NCI-H524 (cell line): Measurements from ENCODE around the gene LDAH.
"Not testable (repeated sequence)": the region's sequence is repeated elsewhere in the genome, so short reads cannot be mapped to it uniquely, and the experiment has no call there.

Experiments used
- DNase-seq, 2 experiments: peaks; one replicate each; lab custom pipeline; 2025; lab: John Stamatoyannopoulos, UW

LDAH gene

DNA sequence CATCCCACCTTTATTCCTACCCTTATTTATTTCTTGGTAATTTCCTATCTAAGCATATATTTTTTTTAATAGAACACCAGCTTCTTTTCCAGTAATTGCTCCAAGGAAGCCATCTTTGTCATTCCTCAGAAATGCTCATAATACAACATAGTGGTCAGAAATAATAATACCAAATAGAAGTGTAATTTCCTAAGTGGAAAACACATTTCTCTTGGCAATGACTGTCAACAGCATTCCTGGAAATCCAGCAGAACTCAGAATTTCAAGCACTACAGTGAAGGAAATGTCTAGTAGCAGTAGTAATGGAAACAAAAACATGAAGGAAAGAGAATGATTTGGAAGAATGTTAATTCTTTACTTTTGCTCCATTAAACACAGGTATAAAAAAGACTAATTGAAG lies 99.4 kb downstream of the LDAH start:
- no peak for DNase-seq

GRCh38 chr2:20722592-20723240 lies 100.2 kb downstream of the LDAH start:
- DNase-seq: no peak

DNA sequence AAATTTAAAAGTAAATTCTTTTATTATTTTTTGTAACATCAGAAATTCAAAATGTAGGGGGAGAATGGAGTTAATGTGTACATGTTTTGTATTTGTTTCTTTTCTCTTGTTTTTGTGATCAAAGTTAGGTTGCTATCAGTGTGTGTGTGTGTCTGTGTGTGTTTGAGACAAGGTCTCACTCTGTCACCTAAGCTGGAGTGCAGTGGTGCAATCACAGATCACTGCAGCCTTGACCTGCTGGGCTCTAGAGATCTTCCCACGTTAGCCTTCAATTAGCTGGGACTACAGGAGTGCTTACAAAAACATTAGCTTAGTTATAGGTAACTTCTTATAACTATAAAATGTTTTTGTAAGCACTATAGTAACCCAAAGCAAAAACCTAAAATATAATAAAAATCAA lies 105.3 kb downstream of the LDAH start:
- no peak for DNase-seq

DNA sequence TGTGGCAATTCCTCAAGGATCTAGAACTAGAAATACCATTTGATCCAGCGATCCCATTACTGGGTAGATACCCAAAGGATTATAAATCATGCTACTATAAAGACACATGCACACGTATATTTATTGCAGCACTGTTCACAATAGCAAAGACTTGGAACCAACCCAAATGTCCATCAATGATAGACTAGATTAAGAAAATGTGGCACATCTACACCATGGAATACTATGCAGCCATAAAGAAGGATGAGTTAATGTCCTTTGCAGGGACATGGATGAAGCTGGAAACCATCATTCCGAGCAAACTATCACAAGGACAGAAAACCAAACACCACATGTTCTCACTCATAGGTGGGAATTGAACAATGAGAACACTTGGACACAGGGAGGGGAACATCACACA lies 106.7 kb downstream of the LDAH start:
- DNase-seq: not testable (repeated sequence)

DNA sequence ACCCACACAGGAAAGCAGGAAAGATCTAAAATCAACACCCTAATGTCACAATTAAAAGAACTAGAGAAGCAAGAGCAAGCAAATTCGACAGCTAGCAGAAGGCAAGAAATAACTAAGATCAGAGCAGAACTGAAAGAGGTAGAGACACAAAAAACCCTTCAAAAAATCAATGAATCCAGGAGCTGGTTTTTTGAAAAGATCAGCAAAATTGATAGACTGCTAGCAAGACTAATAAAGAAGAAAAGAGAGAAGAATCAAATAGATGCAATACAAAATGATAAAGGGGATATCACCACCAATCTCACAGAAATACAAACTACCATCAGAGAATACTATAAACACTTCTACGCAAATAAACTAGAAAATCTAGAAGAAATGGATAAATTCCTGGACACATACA lies 108.5 kb downstream of the LDAH start:
- DNase-seq: not testable (repeated sequence)

- not testable (repeated sequence) for DNase-seq
These were observed 109.3 kb downstream of the LDAH start for GRCh38 chr2:20713585-20713984.

DNA sequence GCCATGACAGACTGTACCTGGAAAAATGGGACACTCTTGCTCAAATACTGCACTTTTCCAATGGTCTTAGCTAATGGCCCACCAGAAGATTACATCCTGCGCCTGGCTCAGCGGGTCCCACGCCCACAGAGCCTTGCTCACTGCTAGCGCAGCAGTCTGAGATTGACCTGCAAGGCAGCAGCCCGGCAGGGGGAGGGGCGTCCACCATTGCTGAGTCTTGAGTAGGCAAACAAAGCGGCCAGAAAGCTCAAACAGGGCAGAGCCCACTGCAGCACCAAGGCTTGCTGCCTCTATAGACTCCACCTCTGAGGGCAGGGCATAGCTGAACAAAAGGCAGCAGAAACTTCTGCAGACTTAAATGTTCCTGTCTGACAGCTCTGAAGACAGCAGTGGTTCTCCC lies 111.3 kb downstream of the LDAH start:
- not testable (repeated sequence) for DNase-seq

- DNase-seq: no peak
These were observed 115.3 kb downstream of the LDAH start for GRCh38 chr2:20707601-20708000.

GRCh38 chr2:20706786-20707185 lies 116.1 kb downstream of the LDAH start:
- DNase-seq: no peak

DNA sequence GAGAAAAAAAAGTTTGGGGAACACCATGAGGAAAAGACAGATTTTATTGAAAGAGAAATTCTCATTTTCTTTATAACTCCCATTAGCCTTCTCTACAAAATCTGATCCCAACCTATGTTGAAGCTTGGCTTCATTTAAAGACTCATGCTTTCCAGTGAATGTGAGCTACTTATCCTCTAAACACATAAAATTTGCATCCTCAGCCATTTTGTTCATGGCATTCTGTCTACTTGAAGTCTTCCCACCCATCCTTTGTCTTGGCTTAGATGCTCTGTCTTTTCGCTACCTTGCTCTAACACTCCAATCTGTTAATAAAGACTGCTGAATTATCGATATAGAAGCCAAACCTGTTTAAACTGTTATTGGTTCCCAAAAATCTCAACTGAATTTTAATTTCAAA lies 116.7 kb downstream of the LDAH start:
- DNase-seq: no peak

GRCh38 chr2:20704886-20705285 lies 118.0 kb downstream of the LDAH start:
- DNase-seq: no peak

DNA sequence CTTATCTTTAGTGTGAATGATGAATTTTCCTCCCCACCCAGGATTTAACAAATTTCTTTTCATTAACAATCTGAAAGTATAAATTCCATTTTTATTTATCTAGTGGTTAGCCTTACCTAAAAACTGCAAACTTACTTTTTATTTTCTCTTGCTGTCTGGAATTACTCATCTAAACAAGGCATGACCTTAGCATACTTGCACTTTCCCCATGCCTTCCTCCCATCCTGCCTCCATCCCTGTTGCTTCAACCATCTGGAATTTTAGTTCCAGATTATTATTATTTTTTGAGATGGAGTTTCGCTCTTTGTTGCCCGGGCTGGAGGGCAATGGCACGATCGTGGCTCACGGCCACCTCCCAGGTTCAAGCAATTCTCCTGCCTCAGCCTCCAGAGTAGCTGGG lies 120.3 kb downstream of the LDAH start:
- DNase-seq: no peak

- no peak for DNase-seq
These were observed 123.8 kb downstream of the LDAH start for GRCh38 chr2:20698916-20699613.

DNA sequence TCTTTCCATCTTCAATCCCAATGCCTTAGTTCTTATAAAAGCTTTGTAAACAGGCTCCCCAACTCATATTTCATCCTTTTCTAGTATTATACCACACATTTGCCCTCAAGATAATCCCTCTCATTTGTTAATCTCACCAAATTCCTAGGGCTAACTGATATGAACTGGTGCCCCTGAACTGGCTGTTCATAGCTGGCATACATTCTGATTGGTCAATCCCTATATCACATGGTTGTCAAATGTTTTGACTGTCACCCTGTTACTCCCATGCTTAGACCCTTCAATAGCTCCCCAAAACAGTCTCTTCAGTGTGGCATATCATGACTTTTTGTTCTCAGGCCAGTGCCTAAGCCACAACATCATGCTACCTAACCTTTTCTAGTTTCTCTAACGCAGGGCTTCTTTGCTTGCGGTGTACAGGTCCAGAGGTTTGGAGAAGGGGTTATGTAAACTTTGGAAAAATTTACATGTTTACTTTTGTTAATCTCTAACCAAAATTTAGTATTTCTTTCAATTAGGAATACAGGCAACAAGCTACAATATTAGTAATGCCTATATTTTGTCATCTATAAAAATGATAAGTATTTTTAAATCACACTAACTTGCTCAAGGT lies 125.5 kb downstream of the LDAH start:
- DNase-seq: no peak

DNA sequence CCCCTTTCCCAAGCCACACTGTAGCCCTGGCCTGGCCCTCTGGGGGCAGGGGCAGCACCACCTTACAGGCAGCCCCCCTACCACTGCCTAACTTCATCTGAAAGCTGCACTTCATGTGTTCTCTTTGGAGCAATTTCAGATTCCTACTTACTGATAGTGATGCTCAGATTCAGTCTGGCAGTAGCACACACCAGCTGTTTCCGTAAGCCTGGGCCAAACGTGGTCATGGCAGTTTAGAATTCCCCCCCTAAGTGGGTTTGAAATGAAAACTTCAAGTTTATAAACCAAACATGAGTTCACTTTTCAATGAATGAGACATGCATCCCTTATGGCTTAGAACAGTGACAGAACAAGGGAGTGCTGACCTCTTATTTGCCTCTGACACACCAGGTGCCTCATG lies 126.5 kb downstream of the LDAH start:
- no peak for DNase-seq

DNA sequence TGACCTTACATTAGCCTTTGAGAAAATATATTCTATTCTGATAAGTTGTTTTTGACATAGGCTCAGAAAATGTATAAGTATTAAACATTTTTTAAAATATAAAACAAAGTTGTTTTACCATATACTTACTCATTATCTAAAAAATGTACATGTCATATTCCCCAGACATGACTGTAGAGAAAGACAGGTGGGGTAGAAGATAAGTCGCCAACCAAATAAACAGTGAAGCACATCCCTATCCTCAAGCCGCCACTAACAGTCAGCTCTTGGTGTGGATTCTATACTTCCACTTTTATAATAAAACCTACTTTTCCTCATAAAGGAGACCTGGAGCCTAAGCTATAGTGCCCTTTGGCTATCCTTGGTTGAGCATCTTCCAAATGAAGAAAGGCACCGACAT lies 129.6 kb downstream of the LDAH start:
- DNase-seq: no peak

DNA sequence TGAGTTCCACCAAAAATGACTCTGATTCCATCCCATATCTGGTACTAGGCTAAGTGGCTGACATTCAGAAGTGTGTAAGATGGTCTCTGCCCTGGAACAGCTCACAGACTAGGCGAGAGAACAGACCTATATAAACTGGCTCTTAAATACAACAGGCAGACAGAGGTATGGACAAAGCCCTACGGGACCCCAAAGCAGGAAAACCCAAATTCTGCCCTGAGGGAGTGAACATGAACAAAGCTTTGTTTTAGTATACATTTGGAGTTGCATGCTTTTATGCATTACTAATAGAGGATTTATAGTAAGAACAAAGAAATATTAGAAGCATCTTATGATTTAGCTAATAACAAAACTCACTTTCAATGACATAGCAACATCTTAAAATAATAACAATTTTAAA lies 130.8 kb downstream of the LDAH start:
- DNase-seq: no peak

DNA sequence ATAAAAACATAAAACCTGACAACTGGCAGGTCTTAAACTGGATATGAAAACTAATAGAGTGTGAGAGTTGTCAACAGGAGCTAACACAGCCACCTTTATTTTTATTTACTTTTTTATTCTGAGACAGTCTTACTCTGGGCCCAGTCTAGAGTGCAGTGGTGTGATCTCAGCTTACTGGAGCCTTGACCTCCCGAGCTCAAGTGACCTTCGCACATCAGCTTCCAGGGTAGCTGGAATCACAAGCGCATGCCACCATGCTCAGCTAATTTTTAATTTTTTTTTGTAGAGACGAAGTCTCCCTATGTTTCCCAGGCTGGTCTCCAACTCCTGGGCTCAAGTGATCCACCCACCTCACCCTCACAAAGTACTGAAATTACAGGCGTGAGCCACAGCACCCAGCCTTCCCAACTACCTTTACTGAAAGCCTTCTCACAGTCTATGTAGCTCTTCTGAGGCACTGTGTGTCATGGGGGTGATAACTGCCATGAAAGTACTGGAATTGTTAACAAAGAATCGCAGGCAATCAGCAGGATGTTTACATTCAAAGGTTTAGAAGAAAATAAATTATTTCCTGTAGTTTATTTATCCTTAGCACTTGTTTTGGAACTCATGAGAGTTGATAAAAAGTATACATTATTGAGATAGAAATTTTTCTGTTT lies 131.7 kb downstream of the LDAH start:
- DNase-seq: no peak

DNA sequence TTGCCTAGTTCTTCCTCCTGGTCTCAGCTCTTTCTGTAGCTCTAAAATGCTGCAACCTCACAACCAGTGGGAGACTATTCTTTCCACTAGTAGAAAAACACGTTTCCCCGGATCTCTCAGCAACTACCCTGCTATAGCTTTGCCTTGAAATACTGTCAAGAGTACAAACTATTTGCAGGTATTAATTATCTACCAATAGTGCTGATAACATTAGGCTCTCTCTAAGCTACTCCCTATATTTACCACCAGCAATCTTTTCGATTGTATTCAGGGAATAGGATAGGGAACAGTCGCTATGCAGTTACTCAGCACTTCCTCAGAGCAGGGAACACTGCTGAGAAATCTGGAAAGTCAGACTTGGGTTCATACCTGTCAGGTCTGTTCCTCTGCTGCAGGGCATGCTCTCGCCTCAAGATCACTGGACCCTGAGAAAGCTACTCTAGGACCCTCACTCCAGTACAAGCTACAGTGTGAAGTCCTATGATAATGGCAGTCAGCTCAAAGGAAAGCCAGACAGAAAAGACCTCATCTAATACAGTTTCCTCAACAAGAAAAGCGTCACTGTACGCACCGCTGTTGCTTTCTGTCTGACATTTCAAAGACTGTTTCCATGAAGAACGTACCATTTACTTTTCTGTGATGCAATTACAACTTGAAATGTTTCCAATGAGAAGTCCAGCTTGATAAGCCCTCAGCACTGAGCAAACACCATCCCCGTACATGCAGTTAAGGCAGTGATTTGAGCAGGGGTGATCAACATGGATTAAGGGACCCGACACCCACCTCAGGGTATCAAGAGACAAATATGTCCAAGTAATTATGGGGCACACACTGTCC lies 133.3 kb downstream of the LDAH start:
- no peak for DNase-seq

- no peak for DNase-seq
These were observed 135.6 kb downstream of the LDAH start for GRCh38 chr2:20687260-20687832.

DNA sequence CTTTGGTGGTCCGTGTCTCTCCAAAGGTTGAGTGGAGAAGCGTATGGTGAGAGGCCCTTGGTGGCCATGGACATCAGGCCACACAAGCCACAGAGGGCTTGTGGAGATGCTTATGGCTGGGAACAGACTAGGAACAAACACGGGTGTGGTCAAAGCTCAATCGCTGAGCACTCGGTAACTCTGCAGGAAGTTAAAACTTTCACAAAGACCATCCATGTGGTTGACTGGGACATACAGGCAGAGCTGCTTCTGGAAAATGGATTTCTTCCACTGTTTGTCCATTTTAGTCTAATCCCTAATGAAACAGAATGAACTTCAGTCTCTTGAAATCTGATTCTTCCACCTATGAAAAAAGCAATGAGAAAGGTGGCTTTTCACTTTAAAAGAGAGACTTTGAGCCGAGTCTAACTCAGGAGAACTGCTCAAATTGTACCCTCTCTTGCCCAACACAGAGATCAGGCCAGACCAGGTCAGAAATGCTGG lies 138.3 kb downstream of the LDAH start:
- DNase-seq: no peak
